ENCODE data around the gene REEP3. TPM values are rescaled to one million over a fixed set of nuclear protein-coding genes. Genes with fewer than 3 reads are reported as not detected.

The REEP3 gene
- total RNA-seq, 2 experiments from 2014 or later, result 13.6 to 15.1 TPM

- Mint-ChIP-seq H3K4me3 (no peak overlapping the region), H3K27me3 (no peaks in the 10 kb centered on the region), H3K9me3 (no peaks in the 10 kb centered on the region), H3K36me3 (ENCODE audit: low read depth) (peaks cover 4% of the 10 kb centered on the region), H3K27ac (no peak overlapping the region), H3K4me1 (ENCODE audit: low read depth) (peaks cover 25% of the 10 kb centered on the region)
- no peak for TF ChIP-seq CTCF (IDR thresholded peaks at IDR 0.05)
- ChIA-PET CTCF (no interaction called here), POLR2A (interaction anchor here (1.0 kb wide), 1 partner anchor 17 kb away, joined by 3 read pairs; no protein-coding TSS in a partner anchor)
- ATAC-seq, result no peak
- intact Hi-C loops (cut with micrococcal nuclease), result no loop called here
- no peak for DNase-seq
Measured at GRCh38 chr10:63506554-63506953, 14.6 kb upstream of the REEP3 start.

DNA sequence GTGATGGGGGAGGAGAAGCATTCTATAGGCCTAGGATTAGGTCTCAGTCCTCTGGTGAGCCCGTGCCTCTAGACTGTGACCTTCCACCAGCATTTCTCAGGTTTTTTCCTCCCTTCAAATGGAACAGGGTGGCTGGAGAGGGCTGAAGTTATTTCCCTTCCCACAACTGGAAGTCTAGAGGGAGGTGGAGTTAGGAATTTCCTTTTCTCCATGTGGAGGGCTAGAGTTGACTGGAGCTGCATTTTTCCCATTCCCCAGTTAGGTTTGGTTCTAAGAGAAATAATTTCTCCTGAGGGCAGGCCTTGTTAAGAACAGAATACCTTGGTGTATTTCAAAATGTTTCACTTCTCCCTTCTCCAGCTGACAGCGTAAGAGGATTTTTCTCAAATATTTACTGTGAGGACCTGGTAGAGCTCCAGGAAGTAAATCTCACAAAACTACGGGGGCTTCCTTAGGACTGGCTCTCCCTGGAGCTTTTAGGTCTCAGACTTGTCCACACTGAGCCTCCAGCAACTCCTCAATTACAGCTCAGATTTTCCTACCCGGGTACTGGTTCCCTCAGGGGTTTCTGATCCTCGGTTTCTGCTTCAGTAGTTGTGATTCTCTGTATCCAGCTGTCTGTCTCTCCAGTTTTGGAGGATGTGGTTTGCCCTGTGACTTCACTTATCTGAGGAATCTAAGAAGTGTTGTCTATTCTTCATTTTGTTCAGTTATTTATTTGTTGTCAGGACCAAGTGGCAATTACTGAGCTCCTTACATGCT, 6.0 kb upstream of the REEP3 start:
- ATAC-seq (peak; percentile 81), DNase-seq (peak; percentile 49)
- peaks cover 74% of the 10 kb centered on the region for H3K4me1 Mint-ChIP-seq (ENCODE audit: low read depth)
- peaks cover 11% of the 10 kb centered on the region for H3K9me3 Mint-ChIP-seq
- no peak for TF ChIP-seq CTCF (IDR thresholded peaks at IDR 0.05)
- POLR2A ChIA-PET, result interaction anchor here (0.7 to 1.4 kb wide), 4 partner anchors 10 to 320 kb away, joined by 3 read pairs; no protein-coding TSS in a partner anchor
- no peaks in the 10 kb centered on the region for H3K27me3 Mint-ChIP-seq
- CTCF ChIA-PET, result interaction anchor here (1.0 to 1.4 kb wide), 3 partner anchors 14 to 246 kb away, joined by 3 to 4 read pairs (median 4); no protein-coding TSS in a partner anchor
- peak overlapping the region; percentile 64 for H3K27ac Mint-ChIP-seq
- peak overlapping the region; percentile 1 for H3K4me3 Mint-ChIP-seq
- peaks cover 26% of the 10 kb centered on the region for H3K36me3 Mint-ChIP-seq (ENCODE audit: low read depth)
- intact Hi-C loops (cut with micrococcal nuclease), result no loop called here

- ATAC-seq, result no peak
- POLR2A ChIA-PET, result interaction anchor here (1.4 kb wide), 1 partner anchor 11 kb away, joined by 3 read pairs; no protein-coding TSS in a partner anchor
Measured at GRCh38 chr10:63516207-63516606, 5.0 kb upstream of the REEP3 start.

GRCh38 chr10:63518690-63519288, 2.4 kb upstream of the REEP3 start:
- intact Hi-C loops (cut with micrococcal nuclease), result no loop called here
- Mint-ChIP-seq H3K4me3 (no peak overlapping the region), H3K4me1 (ENCODE audit: low read depth) (peaks cover 66% of the 10 kb centered on the region), H3K27ac (no peak overlapping the region), H3K9me3 (peaks cover 6% of the 10 kb centered on the region), H3K27me3 (no peaks in the 10 kb centered on the region), H3K36me3 (ENCODE audit: low read depth) (peaks cover 11% of the 10 kb centered on the region)
- ChIA-PET CTCF (interaction anchor here (0.7 to 1.0 kb wide), 2 partner anchors 30 to 111 kb away, joined by 4 read pairs; no protein-coding TSS in a partner anchor), POLR2A (no interaction called here)
- ATAC-seq (no peak), DNase-seq (no peak)
- TF ChIP-seq CTCF (IDR thresholded peaks at IDR 0.05), result no peak

More at GRCh38 chr10:63516207-63516606, 5.0 kb upstream of the REEP3 start:
- DNase-seq, result no peak
- no peak overlapping the region for H3K4me3 Mint-ChIP-seq
- H3K36me3 Mint-ChIP-seq (ENCODE audit: low read depth), result peaks cover 23% of the 10 kb centered on the region
- CTCF ChIA-PET, result interaction anchor here (1.5 kb wide), 1 partner anchor 349 kb away, joined by 3 read pairs; no protein-coding TSS in a partner anchor
- no peak overlapping the region for H3K27ac Mint-ChIP-seq
- intact Hi-C loops (cut with micrococcal nuclease), result no loop called here
- TF ChIP-seq CTCF (IDR thresholded peaks at IDR 0.05), result no peak
- peaks cover 11% of the 10 kb centered on the region for H3K9me3 Mint-ChIP-seq
- no peaks in the 10 kb centered on the region for H3K27me3 Mint-ChIP-seq
- H3K4me1 Mint-ChIP-seq (ENCODE audit: low read depth), result peaks cover 66% of the 10 kb centered on the region

All from activated CD8-positive, alpha-beta T cell treated with anti-CD3 and anti-CD28 coated beads for 36 hours (primary cell).